HG03039 (cell line): ENCODE results near the gene PADI2.

ENCODE experiments used
- ATAC-seq: cut with Tn5 transposase; IDR thresholded peaks from one replicate; pipeline ENCODE4 v1.9.1; 2021; ENCODE audit warnings: mild to moderate bottlenecking, moderate library complexity; ENCODE audit not compliant: unreplicated experiment

PADI2 gene

DNA sequence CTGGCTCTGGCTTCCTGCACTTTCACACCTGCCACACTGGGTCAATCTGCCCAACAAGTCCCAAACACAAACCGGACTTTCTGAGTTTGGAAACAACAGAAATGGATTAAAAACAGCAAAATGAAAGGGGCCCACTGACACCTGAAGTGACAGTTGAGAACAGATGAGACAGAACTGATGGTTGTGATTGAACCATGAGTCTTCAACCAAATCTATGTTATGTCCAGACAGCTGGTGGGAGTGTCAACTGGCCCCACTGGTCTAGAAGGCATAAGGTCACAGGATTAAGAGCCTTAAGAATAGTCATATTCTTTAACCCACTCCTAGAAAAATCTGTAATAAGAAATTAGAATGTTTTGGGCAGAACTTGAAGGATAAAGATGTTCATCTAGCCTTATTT lies 94.5 kb downstream of the PADI2 start:
- ATAC-seq, result no peak

DNA sequence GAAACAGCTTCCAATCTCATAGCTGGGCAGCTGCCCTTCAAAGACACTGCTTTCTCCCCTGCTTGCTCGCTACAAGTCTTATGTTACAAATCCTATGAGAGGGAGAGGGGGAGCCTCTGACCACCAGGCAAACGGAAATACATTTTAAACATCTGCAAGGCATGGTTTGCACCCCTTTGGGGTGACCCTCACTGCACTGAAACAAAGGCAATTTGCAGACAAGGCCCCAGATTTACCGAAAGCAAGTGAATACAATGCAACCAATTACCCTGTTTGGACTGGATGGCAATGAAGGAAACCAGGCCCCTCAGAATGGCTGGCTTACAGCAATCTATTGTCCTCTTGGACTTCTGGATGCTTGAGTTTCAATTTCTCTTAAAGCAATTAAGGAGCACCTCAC lies 95.7 kb downstream of the PADI2 start:
- ATAC-seq, result no peak

DNA sequence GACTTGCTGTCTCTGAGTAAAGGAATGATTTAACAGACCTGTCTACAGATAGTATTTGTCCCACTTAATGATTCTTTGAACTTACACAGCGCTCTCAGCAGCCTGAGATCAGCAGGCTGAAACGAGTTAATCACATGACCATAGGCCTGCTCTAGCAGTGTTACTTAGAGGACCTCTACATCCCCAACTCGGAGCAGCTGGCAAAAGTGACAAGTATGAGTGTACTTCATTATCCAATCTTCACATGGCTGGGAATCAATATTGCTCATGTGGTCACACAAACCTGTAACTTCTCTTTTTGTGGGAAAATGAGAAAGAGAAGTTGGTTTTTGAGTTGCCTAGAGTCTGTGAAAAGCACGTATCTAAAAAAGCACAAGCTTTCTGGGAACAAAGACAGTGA lies 96.1 kb downstream of the PADI2 start:
- ATAC-seq, result no peak

DNA sequence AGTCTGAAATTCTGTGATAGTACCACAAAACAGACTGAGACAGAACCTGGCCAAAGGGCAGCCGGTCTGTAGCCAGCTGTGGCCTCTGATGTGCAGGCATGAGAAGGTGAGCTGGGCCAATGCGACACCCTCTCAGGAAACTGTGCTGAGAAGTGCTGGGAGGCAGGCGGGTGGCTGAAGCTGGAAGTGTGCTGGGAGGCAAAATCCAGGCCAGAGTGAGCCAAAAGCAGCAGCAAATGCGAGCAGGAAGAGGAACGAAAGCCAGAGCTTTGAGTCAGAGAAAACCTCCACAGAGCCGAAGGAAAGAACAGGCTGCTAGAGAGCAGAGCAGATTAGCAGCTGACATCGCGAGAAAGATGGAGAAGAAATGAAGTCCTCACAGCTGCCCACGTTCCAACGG lies 97.4 kb downstream of the PADI2 start:
- ATAC-seq, result no peak

DNA sequence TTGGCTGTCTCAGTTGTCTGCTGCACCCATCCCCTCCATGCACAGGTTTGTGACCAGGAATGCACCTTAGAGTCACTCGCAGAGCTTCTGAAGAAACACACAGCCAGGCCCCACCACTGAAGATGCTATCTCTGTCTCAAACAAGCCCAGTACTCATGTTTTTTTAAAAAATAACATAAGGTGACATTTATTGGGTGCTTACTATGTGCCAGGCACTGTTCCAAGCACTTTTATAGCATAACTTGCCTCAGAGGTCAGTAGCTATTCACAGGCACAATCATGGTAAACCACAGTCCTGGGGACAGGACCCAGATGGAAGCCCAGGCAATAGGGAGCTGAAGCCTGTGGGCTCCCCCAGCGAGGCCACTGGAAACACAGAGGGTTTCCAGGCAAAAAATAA lies 98.7 kb downstream of the PADI2 start:
- no peak for ATAC-seq

DNA sequence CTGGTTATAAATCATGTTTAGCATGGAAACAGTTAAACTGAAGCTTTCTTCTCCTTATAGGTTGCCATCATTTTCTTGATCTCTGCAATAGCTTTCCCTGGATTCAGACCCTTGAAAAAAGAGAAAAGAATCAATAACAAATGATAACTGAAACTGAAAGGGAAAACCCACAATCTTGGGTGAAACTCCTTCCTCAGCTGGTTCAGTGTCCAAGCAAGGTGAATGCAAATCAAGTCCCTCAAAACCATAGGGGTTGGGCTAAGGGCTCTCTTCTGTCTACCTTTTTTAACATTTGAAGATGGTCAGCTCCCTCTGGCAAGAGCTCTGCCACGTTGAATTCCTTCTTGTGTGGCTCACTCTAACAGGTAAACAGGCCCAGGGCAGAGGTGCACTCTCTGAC lies 100.4 kb downstream of the PADI2 start:
- ATAC-seq, result no peak

DNA sequence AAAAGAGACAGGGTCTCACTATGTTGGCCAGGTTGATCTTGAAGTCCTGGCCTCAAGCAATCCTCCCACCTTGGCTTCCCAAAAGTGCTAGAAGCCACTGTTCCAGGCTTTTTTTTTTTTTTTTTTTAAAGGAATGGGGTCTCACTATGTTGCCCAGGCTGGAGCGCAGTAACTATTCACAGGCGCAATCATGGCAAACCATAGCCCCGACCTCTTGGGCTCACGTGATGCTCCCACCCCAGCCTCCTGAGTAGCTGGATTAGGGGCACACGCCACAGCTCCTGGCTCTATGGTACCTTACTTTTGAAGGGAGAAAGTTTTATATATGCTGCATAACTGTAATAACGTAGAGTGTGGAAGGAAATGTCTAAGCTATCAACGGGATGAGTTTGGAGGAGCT lies 101.8 kb downstream of the PADI2 start:
- no peak for ATAC-seq
